Heart left ventricle (tissue), 16 donors: ENCODE measurements around the gene IL31. TPM values are rescaled to one million over a fixed set of nuclear protein-coding genes. Genes with fewer than 3 reads are reported as not detected.

Experiments
- ATAC-seq, 4 donors: fragments of 200-7000 bp; cut with Tn5 transposase; one replicate each; pipeline ENCODE4 v1.9.1; 2020 to 2022; ENCODE audit warnings: moderate library complexity in 4 of 4, mild to moderate bottlenecking in 3 of 4, moderate number of reproducible peaks in 1 of 4
- DNase-seq, 5 donors: peaks; one replicate each; pipeline ENCODE4 v3.0.0-alpha.2; 2020
- H3K27ac ChIP-seq, 12 donors: fragments of 200-600 bp; sonication (generic) in 4 of 12; one replicate each; pipeline versions ENCODE4 v1.5.0 to v1.8.0; 2016 to 2022; ENCODE audit warnings: mild to moderate bottlenecking in 2 of 12
- H3K27me3 ChIP-seq, 9 donors: fragments of 200-600 bp; sonication (generic) in 2 of 9; one replicate each; pipeline versions ENCODE4 v1.5.1 to v1.8.0; 2016 to 2022; ENCODE audit warnings: mild to moderate bottlenecking in 3 of 9
- H3K36me3 ChIP-seq, 9 donors: fragments of 200-600 bp; sonication (generic) in 2 of 9; one replicate each; pipeline versions ENCODE4 v1.5.0 to v1.8.0; 2018 to 2022; ENCODE audit warnings: mild to moderate bottlenecking in 2 of 9
- H3K4me1 ChIP-seq, 12 donors: fragments of 200-600 bp; sonication (generic) in 4 of 12; one replicate each; pipeline versions ENCODE4 v1.5.0 to v1.8.0; 2016 to 2022; ENCODE audit warnings: mild to moderate bottlenecking in 3 of 12
- H3K4me3 ChIP-seq, 12 donors: fragments of 200-600 bp; sonication (generic) in 4 of 12; one replicate each; pipeline versions ENCODE4 v1.5.0 to v1.8.0; 2017 to 2022; ENCODE audit warnings: mild to moderate bottlenecking in 9 of 12, moderate library complexity in 4 of 12
- H3K9me3 ChIP-seq, 12 donors: fragments of 200-600 bp; sonication (generic) in 4 of 12; one replicate each; pipeline versions ENCODE4 v1.5.0 to v1.8.0; 2016 to 2022; ENCODE audit warnings: mild to moderate bottlenecking in 1 of 12
- POLR2A ChIP-seq, 2 donors: fragments of 450-650 bp; IDR thresholded peaks; one replicate each; pipeline ENCODE4 v1.6.1; 2017; ENCODE audit warnings: antibody characterized with exemption in 2 of 2, mild to moderate bottlenecking in 2 of 2, moderate library complexity in 2 of 2
- WGBS, 4 donors: extraction: QIAGEN DNeasy Blood & Tissue Kit in 2 of 4; methylation state at CpG; one replicate each; pipeline versions ENCODE4 v1.1.5 to v1.1.7; 2013 to 2018; 5-methylcytosine and 5-hydroxymethylcytosine counted together
- intact Hi-C, 10 donors: fragments of 100-400 bp; cut with DNase I; formaldehyde crosslinking; loops; one replicate each; pipeline versions ENCODE4 v1.11.1 to v1.14.2; 2022
- polyA plus RNA-seq, 2 donors: library from polyadenylated mRNA; stranded (reverse); fragments of 200-250 nt; gene quantifications; one replicate each; pipeline ENCODE4 v1.2.3, GENCODE V29; 2013
- total RNA-seq, 9 donors: library from RNA; depleted of rRNA in 2 of 9; stranded (reverse); fragments of >200 nt in 2 of 9; fragmentation: NEBNext Ultra II Directional in 3 of 9; extraction: Animal tissue kit (Norgen Biotek cat#: 25700) in 3 of 9; gene quantifications; one replicate each; pipeline versions ENCODE4 v1.1.0 to v1.2.4, GENCODE V29; 2016 to 2023
- TF ChIP-seq, protein P1 (sequence below), 12 donors: fragments of 200-600 bp; sonication (generic) in 4 of 12; IDR thresholded peaks; one replicate each; pipeline versions ENCODE4 v1.5.0 to v1.8.0; 2018 to 2022; ENCODE audit warnings: antibody characterized with exemption in 12 of 12, mild to moderate bottlenecking in 5 of 12
- donor health status: ischemic (EF 13 %, LVEDD 7.1; RV severe dilation, severe dysfunction).
- donor health status: healthy with polysubstance abuse.
- donor health status: DM: no; HTN: yes; CAD: no.
- donor health status: DM: no; HTN: no; CAD: no.
- donor health status: ischemic (EF 25% LVEDD 6.9; RV normal size, moderate dysfunction).
- donor health status: ischemic (EF 25% LVEDD 5.7; RV mildly dilated, moderate dysfunction).
- donor health status: healthy.
- donor health status: DM: yes; HTN: yes; CAD: no.
- donor health status: ischemic (EF 35%, LVEDD 5.7; RV mildly dilated, moderate dysfunction).
- donor health status: nonischemic (EF 11% LVEDD 7.7; RV severe dilation, severe dysfunction).
- donor health status: DM: yes; HTN: yes; CAD: no.
- donor health status: PGD.
- donor health status: ischemic (EF 29% LVEDD 5.4; RV normal size, mild dysfunction).
- donor health status: nonischemic (EF 23%, LVEDD 6.1; RV moderate dilation, normal function).

Gene IL31
- total and polyA plus RNA-seq, 11 donors: not detected

GRCh38 chr12:122207391-122207790 lies 33.4 kb upstream of the IL31 start:
- no peak for ATAC-seq
- no peak overlapping the region for H3K4me3 ChIP-seq
- intact Hi-C loops: loop anchor here in 1 of 10 donors (10.0 kb wide), 1 partner anchor 293 kb away; the partner anchor contains the start of gene CFAP251
- no peaks in the 10 kb centered on the region for H3K9me3 ChIP-seq
- 73 to 83% (median 77%) methylated on average over 6 to 8 of the region's 8 CpGs for WGBS, 4 donors
- DNase-seq: no peak
- H3K27me3 ChIP-seq: peaks cover 8 to 29% (median 23%) of the 10 kb centered on the region in 9 donors
- peaks cover 0 to 21% (median 11%) of the 10 kb centered on the region in 12 donors for H3K4me1 ChIP-seq
- no peak overlapping the region for H3K27ac ChIP-seq
- TF ChIP-seq POLR2A (IDR thresholded peaks at IDR 0.05): no peak
- TF ChIP-seq, protein P1, sequence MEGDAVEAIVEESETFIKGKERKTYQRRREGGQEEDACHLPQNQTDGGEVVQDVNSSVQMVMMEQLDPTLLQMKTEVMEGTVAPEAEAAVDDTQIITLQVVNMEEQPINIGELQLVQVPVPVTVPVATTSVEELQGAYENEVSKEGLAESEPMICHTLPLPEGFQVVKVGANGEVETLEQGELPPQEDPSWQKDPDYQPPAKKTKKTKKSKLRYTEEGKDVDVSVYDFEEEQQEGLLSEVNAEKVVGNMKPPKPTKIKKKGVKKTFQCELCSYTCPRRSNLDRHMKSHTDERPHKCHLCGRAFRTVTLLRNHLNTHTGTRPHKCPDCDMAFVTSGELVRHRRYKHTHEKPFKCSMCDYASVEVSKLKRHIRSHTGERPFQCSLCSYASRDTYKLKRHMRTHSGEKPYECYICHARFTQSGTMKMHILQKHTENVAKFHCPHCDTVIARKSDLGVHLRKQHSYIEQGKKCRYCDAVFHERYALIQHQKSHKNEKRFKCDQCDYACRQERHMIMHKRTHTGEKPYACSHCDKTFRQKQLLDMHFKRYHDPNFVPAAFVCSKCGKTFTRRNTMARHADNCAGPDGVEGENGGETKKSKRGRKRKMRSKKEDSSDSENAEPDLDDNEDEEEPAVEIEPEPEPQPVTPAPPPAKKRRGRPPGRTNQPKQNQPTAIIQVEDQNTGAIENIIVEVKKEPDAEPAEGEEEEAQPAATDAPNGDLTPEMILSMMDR (IDR thresholded peaks at IDR 0.05): no peak
- peaks cover 0 to 59% (median 57%) of the 10 kb centered on the region in 9 donors for H3K36me3 ChIP-seq

DNA sequence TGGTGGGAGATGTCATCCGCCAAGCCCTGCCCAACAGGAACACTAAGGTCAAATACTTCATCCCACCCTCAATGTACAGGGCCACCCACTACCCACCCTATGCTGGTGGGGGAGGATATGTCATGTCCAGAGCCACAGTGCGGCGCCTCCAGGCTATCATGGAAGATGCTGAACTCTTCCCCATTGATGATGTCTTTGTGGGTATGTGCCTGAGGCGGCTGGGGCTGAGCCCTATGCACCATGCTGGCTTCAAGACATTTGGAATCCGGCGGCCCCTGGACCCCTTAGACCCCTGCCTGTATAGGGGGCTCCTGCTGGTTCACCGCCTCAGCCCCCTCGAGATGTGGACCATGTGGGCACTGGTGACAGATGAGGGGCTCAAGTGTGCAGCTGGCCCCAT lies 33.0 kb upstream of the IL31 start:
- TF ChIP-seq, protein P1 (IDR thresholded peaks at IDR 0.05): no peak
- no peak for TF ChIP-seq POLR2A (IDR thresholded peaks at IDR 0.05)
- H3K4me3 ChIP-seq: no peak overlapping the region
- DNase-seq (no peak), ATAC-seq (peak in 2 of 4 donors; percentile 4 to 18)
- no peak overlapping the region for H3K27ac ChIP-seq
- peaks cover 11 to 32% (median 26%) of the 10 kb centered on the region in 9 donors for H3K27me3 ChIP-seq
- intact Hi-C loops: loop anchor here in 1 of 10 donors (10.0 kb wide), 1 partner anchor 292 kb away; the partner anchor contains the start of gene CFAP251
- H3K9me3 ChIP-seq: no peaks in the 10 kb centered on the region
- peaks cover 0 to 55% (median 53%) of the 10 kb centered on the region in 9 donors for H3K36me3 ChIP-seq
- 82 to 100% (median 88%) methylated on average over 5 to 8 of the region's 8 CpGs for WGBS, 4 donors
- peaks cover 0 to 21% (median 11%) of the 10 kb centered on the region in 12 donors for H3K4me1 ChIP-seq

DNA sequence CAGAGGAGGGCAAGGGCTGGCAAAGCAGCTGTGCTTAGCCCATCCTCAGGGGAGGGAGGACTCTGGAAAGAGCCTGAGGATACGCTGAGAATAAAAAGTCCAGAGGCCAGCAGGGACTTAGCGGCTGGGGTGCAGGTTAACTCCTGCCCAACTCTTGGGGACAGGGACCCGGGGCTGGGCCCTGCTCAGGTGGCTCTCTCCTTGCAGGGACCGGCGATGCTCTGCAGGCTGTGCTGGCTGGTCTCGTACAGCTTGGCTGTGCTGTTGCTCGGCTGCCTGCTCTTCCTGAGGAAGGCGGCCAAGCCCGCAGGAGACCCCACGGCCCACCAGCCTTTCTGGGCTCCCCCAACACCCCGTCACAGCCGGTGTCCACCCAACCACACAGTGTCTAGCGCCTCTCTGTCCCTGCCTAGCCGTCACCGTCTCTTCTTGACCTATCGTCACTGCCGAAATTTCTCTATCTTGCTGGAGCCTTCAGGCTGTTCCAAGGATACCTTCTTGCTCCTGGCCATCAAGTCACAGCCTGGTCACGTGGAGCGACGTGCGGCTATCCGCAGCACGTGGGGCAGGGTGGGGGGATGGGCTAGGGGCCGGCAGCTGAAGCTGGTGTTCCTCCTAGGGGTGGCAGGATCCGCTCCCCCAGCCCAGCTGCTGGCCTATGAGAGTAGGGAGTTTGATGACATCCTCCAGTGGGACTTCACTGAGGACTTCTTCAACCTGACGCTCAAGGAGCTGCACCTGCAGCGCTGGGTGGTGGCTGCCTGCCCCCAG lies 32.3 kb upstream of the IL31 start:
- Histone ChIP-seq H3K27me3 (peaks cover 14 to 38% (median 28%) of the 10 kb centered on the region in 9 donors), H3K27ac (no peak overlapping the region), H3K9me3 (no peaks in the 10 kb centered on the region), H3K36me3 (peaks cover 0 to 48% (median 46%) of the 10 kb centered on the region in 9 donors), H3K4me1 (peaks cover 0 to 21% (median 11%) of the 10 kb centered on the region in 12 donors), H3K4me3 (no peak overlapping the region)
- DNase-seq (no peak), ATAC-seq (peak in 3 of 4 donors; percentile 8 to 23 (median 21))
- TF ChIP-seq, protein P1 (IDR thresholded peaks at IDR 0.05): no peak
- TF ChIP-seq POLR2A (IDR thresholded peaks at IDR 0.05): no peak
- 62 to 79% (median 72%) methylated on average over 22 to 27 of the region's 27 CpGs for WGBS, 4 donors
- intact Hi-C loops: loop anchor here in 1 of 10 donors (10.0 kb wide), 1 partner anchor 291 kb away; the partner anchor contains the start of gene CFAP251
